HG03108 (cell line): ENCODE data around the gene RXFP2.

Experiments
- ATAC-seq: cut with Tn5 transposase; IDR thresholded peaks from one replicate; pipeline ENCODE4 v1.9.1; 2021; ENCODE audit warnings: moderate library complexity; ENCODE audit not compliant: unreplicated experiment

The RXFP2 gene

GRCh38 chr13:31824705-31825517 lies 85.6 kb downstream of the RXFP2 start:
- ATAC-seq = no peak

GRCh38 chr13:31826521-31826920 lies 87.2 kb downstream of the RXFP2 start:
- no peak for ATAC-seq

- no peak for ATAC-seq
Measured at GRCh38 chr13:31827707-31828106, 88.4 kb downstream of the RXFP2 start.

GRCh38 chr13:31835932-31836331 lies 96.6 kb downstream of the RXFP2 start:
- no peak for ATAC-seq

GRCh38 chr13:31843044-31843443 lies 103.7 kb downstream of the RXFP2 start:
- no peak for ATAC-seq

- peak; percentile 98 for ATAC-seq
Measured at GRCh38 chr13:31846182-31846938, 107.0 kb downstream of the RXFP2 start.

GRCh38 chr13:31846961-31847752 lies 107.8 kb downstream of the RXFP2 start:
- peak; percentile 10 for ATAC-seq

GRCh38 chr13:31848621-31849020 lies 109.3 kb downstream of the RXFP2 start:
- no peak for ATAC-seq

GRCh38 chr13:31849206-31849605 lies 109.9 kb downstream of the RXFP2 start:
- ATAC-seq = no peak

GRCh38 chr13:31850041-31850555 lies 110.8 kb downstream of the RXFP2 start:
- no peak for ATAC-seq

- no peak for ATAC-seq
Measured at GRCh38 chr13:31851216-31851615, 111.9 kb downstream of the RXFP2 start.
